Activated T-helper 17 cell treated with anti-CD3 and anti-CD28 coated beads, Interleukin-2, amount 50 U/mL, for 72 hours (primary cell): ENCODE results near the gene RNGTT. TPM values are rescaled to one million over a fixed set of nuclear protein-coding genes. Genes with fewer than 3 reads are reported as not detected.
A peak's percentile ranks its signal among the peaks of the same experiment; 100 is the strongest.

Source experiments
- ATAC-seq: fragments of 150-1000 bp; cut with Tn5 transposase; replicated peaks from 2 replicates; pipeline ENCODE4 v1.10.0; 2021; ENCODE audit warnings: mild to moderate bottlenecking, moderate library complexity
- H3K27ac Mint-ChIP-seq: one replicate; pipeline ENCODE4 v1.8.0; 2022; ENCODE audit warnings: mixed read lengths
- H3K27me3 Mint-ChIP-seq: one replicate; pipeline ENCODE4 v1.8.0; 2022; ENCODE audit warnings: mixed read lengths
- H3K36me3 Mint-ChIP-seq: one replicate; pipeline ENCODE4 v1.8.0; 2022; ENCODE audit warnings: low read depth, mild to moderate bottlenecking, mixed read lengths
- H3K4me1 Mint-ChIP-seq: one replicate; pipeline ENCODE4 v1.8.0; 2022; ENCODE audit warnings: mixed read lengths
- H3K4me3 Mint-ChIP-seq: one replicate; pipeline ENCODE4 v1.8.0; 2022; ENCODE audit warnings: mild to moderate bottlenecking, mixed read lengths
- H3K9me3 Mint-ChIP-seq: one replicate; pipeline ENCODE4 v1.8.0; 2022; ENCODE audit warnings: mixed read lengths
- total RNA-seq, 2 donors: library from RNA; stranded (reverse); gene quantifications; one replicate each; pipeline ENCODE4 v1.2.3, GENCODE V29; 2022

RNGTT gene
- total RNA-seq, 2 donors from 2014 or later, result 20.9 to 23.3 TPM

GRCh38 chr6:88698661-88699060, 264.8 kb downstream of the RNGTT start:
- peaks cover 20% of the 10 kb centered on the region for H3K36me3 Mint-ChIP-seq
- H3K9me3 Mint-ChIP-seq, result peaks cover 4% of the 10 kb centered on the region
- no peak for ATAC-seq
- no peak overlapping the region for H3K4me3 Mint-ChIP-seq
- H3K27me3 Mint-ChIP-seq, result no peaks in the 10 kb centered on the region
- no peak overlapping the region for H3K27ac Mint-ChIP-seq
- peaks cover 10% of the 10 kb centered on the region for H3K4me1 Mint-ChIP-seq

- Mint-ChIP-seq H3K27ac (no peak overlapping the region), H3K9me3 (peaks cover 4% of the 10 kb centered on the region), H3K36me3 (peaks cover 25% of the 10 kb centered on the region), H3K27me3 (no peaks in the 10 kb centered on the region), H3K4me3 (no peak overlapping the region), H3K4me1 (peaks cover 18% of the 10 kb centered on the region)
- no peak for ATAC-seq
These were observed 267.5 kb downstream of the RNGTT start for GRCh38 chr6:88695937-88696336.

- H3K4me3 Mint-ChIP-seq, result no peak overlapping the region
- H3K36me3 Mint-ChIP-seq, result peaks cover 25% of the 10 kb centered on the region
- H3K4me1 Mint-ChIP-seq, result peaks cover 3% of the 10 kb centered on the region
- no peaks in the 10 kb centered on the region for H3K27me3 Mint-ChIP-seq
- H3K9me3 Mint-ChIP-seq, result peaks cover 4% of the 10 kb centered on the region
- no peak overlapping the region for H3K27ac Mint-ChIP-seq
- no peak for ATAC-seq
These were observed 279.7 kb downstream of the RNGTT start for GRCh38 chr6:88683734-88684133.

- no peaks in the 10 kb centered on the region for H3K27me3 Mint-ChIP-seq
These were observed 282.8 kb downstream of the RNGTT start for GRCh38 chr6:88680654-88681053.

GRCh38 chr6:88679841-88680240, 283.6 kb downstream of the RNGTT start:
- H3K9me3 Mint-ChIP-seq, result no peaks in the 10 kb centered on the region
- peaks cover 39% of the 10 kb centered on the region for H3K36me3 Mint-ChIP-seq
- no peak overlapping the region for H3K27ac Mint-ChIP-seq
- no peaks in the 10 kb centered on the region for H3K27me3 Mint-ChIP-seq
- H3K4me3 Mint-ChIP-seq, result no peak overlapping the region
- peaks cover 3% of the 10 kb centered on the region for H3K4me1 Mint-ChIP-seq
- ATAC-seq, result no peak

More at GRCh38 chr6:88680654-88681053, 282.8 kb downstream of the RNGTT start:
- Mint-ChIP-seq H3K36me3 (peaks cover 32% of the 10 kb centered on the region), H3K9me3 (no peaks in the 10 kb centered on the region), H3K4me3 (no peak overlapping the region), H3K27ac (no peak overlapping the region), H3K4me1 (peaks cover 3% of the 10 kb centered on the region)
- ATAC-seq, result no peak

GRCh38 chr6:88677356-88677755, 286.1 kb downstream of the RNGTT start:
- Mint-ChIP-seq H3K9me3 (no peaks in the 10 kb centered on the region), H3K36me3 (peaks cover 54% of the 10 kb centered on the region), H3K4me3 (no peak overlapping the region), H3K27me3 (no peaks in the 10 kb centered on the region), H3K4me1 (no peaks in the 10 kb centered on the region), H3K27ac (no peak overlapping the region)
- no peak for ATAC-seq

GRCh38 chr6:88671624-88672023, 291.8 kb downstream of the RNGTT start:
- Mint-ChIP-seq H3K36me3 (peaks cover 64% of the 10 kb centered on the region), H3K4me3 (no peak overlapping the region)
- no peak for ATAC-seq

GRCh38 chr6:88670369-88670768, 293.0 kb downstream of the RNGTT start:
- ATAC-seq, result no peak
- no peak overlapping the region for H3K4me3 Mint-ChIP-seq
- H3K36me3 Mint-ChIP-seq, result peaks cover 52% of the 10 kb centered on the region
- H3K27ac Mint-ChIP-seq, result no peak overlapping the region
- H3K9me3 Mint-ChIP-seq, result no peaks in the 10 kb centered on the region
- H3K4me1 Mint-ChIP-seq, result no peaks in the 10 kb centered on the region
- H3K27me3 Mint-ChIP-seq, result no peaks in the 10 kb centered on the region

More at GRCh38 chr6:88671624-88672023, 291.8 kb downstream of the RNGTT start:
- H3K27me3 Mint-ChIP-seq, result no peaks in the 10 kb centered on the region
- H3K27ac Mint-ChIP-seq, result no peak overlapping the region
- no peaks in the 10 kb centered on the region for H3K9me3 Mint-ChIP-seq
- H3K4me1 Mint-ChIP-seq, result no peaks in the 10 kb centered on the region

GRCh38 chr6:88669475-88669874, 293.9 kb downstream of the RNGTT start:
- Mint-ChIP-seq H3K9me3 (no peaks in the 10 kb centered on the region), H3K27ac (no peak overlapping the region), H3K36me3 (peaks cover 45% of the 10 kb centered on the region), H3K4me3 (no peak overlapping the region), H3K4me1 (no peaks in the 10 kb centered on the region), H3K27me3 (no peaks in the 10 kb centered on the region)
- ATAC-seq, result no peak

- no peak for ATAC-seq
- Mint-ChIP-seq H3K27ac (no peak overlapping the region), H3K27me3 (no peaks in the 10 kb centered on the region), H3K4me1 (peaks cover 6% of the 10 kb centered on the region), H3K4me3 (no peak overlapping the region), H3K9me3 (peaks cover 6% of the 10 kb centered on the region), H3K36me3 (peaks cover 33% of the 10 kb centered on the region)
These were observed 296.5 kb downstream of the RNGTT start for GRCh38 chr6:88666901-88667300.

GRCh38 chr6:88665131-88665530, 298.3 kb downstream of the RNGTT start:
- Mint-ChIP-seq H3K9me3 (peaks cover 13% of the 10 kb centered on the region), H3K27ac (no peak overlapping the region), H3K27me3 (no peaks in the 10 kb centered on the region), H3K36me3 (peaks cover 22% of the 10 kb centered on the region), H3K4me1 (peaks cover 6% of the 10 kb centered on the region), H3K4me3 (no peak overlapping the region)
- no peak for ATAC-seq

- peaks cover 32% of the 10 kb centered on the region for H3K36me3 Mint-ChIP-seq
- no peak overlapping the region for H3K4me3 Mint-ChIP-seq
These were observed 299.6 kb downstream of the RNGTT start for GRCh38 chr6:88663801-88664200.

GRCh38 chr6:88662653-88663174, 300.7 kb downstream of the RNGTT start:
- H3K27me3 Mint-ChIP-seq, result no peaks in the 10 kb centered on the region
- H3K27ac Mint-ChIP-seq, result no peak overlapping the region
- H3K9me3 Mint-ChIP-seq, result peaks cover 20% of the 10 kb centered on the region
- H3K36me3 Mint-ChIP-seq, result peaks cover 42% of the 10 kb centered on the region
- no peak overlapping the region for H3K4me3 Mint-ChIP-seq
- ATAC-seq, result peak; percentile 67
- peaks cover 6% of the 10 kb centered on the region for H3K4me1 Mint-ChIP-seq

More at GRCh38 chr6:88663801-88664200, 299.6 kb downstream of the RNGTT start:
- no peak for ATAC-seq
- Mint-ChIP-seq H3K27me3 (no peaks in the 10 kb centered on the region), H3K9me3 (peaks cover 20% of the 10 kb centered on the region), H3K4me1 (peaks cover 6% of the 10 kb centered on the region), H3K27ac (no peak overlapping the region)

GRCh38 chr6:88662163-88662580, 301.2 kb downstream of the RNGTT start:
- H3K4me3 Mint-ChIP-seq, result no peak overlapping the region
- ATAC-seq, result no peak
- H3K36me3 Mint-ChIP-seq, result peaks cover 42% of the 10 kb centered on the region
- H3K27me3 Mint-ChIP-seq, result no peaks in the 10 kb centered on the region
- peaks cover 20% of the 10 kb centered on the region for H3K9me3 Mint-ChIP-seq
- no peak overlapping the region for H3K27ac Mint-ChIP-seq
- H3K4me1 Mint-ChIP-seq, result peaks cover 6% of the 10 kb centered on the region

- Mint-ChIP-seq H3K27ac (no peak overlapping the region), H3K27me3 (no peaks in the 10 kb centered on the region), H3K9me3 (peaks cover 20% of the 10 kb centered on the region), H3K36me3 (peaks cover 42% of the 10 kb centered on the region), H3K4me1 (peaks cover 6% of the 10 kb centered on the region), H3K4me3 (no peak overlapping the region)
- no peak for ATAC-seq
These were observed 302.3 kb downstream of the RNGTT start for GRCh38 chr6:88661136-88661535.

GRCh38 chr6:88655586-88655985, 307.8 kb downstream of the RNGTT start:
- H3K4me3 Mint-ChIP-seq, result no peak overlapping the region
- no peak overlapping the region for H3K27ac Mint-ChIP-seq
- H3K27me3 Mint-ChIP-seq, result no peaks in the 10 kb centered on the region
- no peaks in the 10 kb centered on the region for H3K4me1 Mint-ChIP-seq
- peaks cover 23% of the 10 kb centered on the region for H3K36me3 Mint-ChIP-seq
- peaks cover 7% of the 10 kb centered on the region for H3K9me3 Mint-ChIP-seq
- ATAC-seq, result peak; percentile 54
